Measurements from ENCODE around the gene MUC4. TPM values are rescaled to one million over a fixed set of nuclear protein-coding genes. Genes with fewer than 3 reads are reported as not detected.
A peak's percentile ranks its signal among the peaks of the same experiment; 100 is the strongest.

MUC4 gene
- total and polyA plus RNA-seq, 10 of the 15 experiments (the other 5 are each of a cell fraction or from before 2014, with no cell fraction given) = 0.02 to 0.46 (median 0.27) TPM; not detected in 4

DNA sequence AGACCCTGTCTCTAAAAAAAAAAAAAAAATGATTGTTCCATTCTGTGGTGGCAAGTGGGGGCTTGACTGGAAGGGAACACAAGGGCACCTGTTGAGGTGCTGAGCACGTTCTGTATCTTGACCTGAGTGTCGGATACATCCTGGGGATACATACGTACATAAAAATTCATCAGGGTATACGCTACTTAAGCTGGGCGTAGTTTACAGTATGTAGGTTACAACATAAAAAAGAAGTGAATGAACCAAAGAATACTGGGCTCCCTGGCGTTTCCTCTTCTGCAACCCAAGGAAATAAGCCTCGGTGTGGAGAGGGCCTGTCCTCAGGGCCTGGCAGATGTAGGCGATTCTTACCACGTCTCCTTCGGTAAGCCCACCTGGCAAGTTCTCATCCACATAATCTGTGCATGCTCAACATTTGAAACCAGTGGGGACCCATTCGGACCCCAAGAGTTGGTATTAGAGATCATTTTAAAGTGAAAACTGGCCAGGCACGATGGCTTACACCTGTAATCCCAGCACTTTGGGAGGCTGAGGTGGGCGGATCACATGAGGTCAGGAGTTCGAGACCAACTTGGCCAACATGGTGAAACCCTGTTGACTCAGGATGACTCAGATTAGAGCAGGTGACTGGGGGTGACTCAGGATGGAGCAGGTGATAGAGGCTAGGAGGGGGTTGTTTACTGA, 96.0 kb downstream of the MUC4 start:
- WGBS (ENCODE audit: insufficient coverage, insufficient replicate concordance, low lambda C conversion rate, missing lambda C conversion rate) = 67% methylated on average over 14 of the region's 14 CpGs
- no peaks in the 10 kb centered on the region for H3K9me3 ChIP-seq (replicated peaks; ENCODE audit: control insufficient read depth, insufficient read depth, low read length)
- H3K36me3 ChIP-seq (ENCODE audit: control insufficient read depth in 2 of 2, insufficient read depth in 2 of 2, low read length in 1 of 2) = no peaks in the 10 kb centered on the region
- FAIRE-seq (no peak), DNase-seq (ENCODE audit: low read depth, low spot score) (no peak), ATAC-seq (peak; percentile 32)
- ChIA-PET RAD21 (ENCODE audit: unreplicated experiment) (no interaction called here), CTCF (no interaction called here), SMC1A (ENCODE audit: uncharacterized antibody, unreplicated experiment) (interaction anchor here (1.5 kb wide), 1 partner anchor 135 kb away, joined by 4 read pairs; no protein-coding TSS in a partner anchor), POLR2A (no interaction called here)
- BruUV-seq (replicated peaks) = no TSS peak
- no peak overlapping the region for H3K4me2 ChIP-seq (ENCODE audit: control insufficient read depth, insufficient read depth)
- H3K4me1 ChIP-seq (ENCODE audit: control insufficient read depth, insufficient read depth, low read length) = no peaks in the 10 kb centered on the region
- intact Hi-C loops (cut with micrococcal nuclease; ENCODE audit: unreplicated experiment) (loop anchor here (5.0 kb wide), 1 partner anchor 98 kb away; no protein-coding TSS in a partner anchor), in situ Hi-C loops (cut with MboI) (no loop called here)
- no peaks in the 10 kb centered on the region for H3K79me2 ChIP-seq (ENCODE audit: control insufficient read depth, insufficient read depth, low read length)
- no peak overlapping the region for H3K4me3 ChIP-seq
- H3K9ac ChIP-seq (ENCODE audit: control insufficient read depth, insufficient read depth, low read length) = no peak overlapping the region
- TF ChIP-seq RCOR1 (conservative IDR thresholded peaks at IDR 0.05; ENCODE audit: low read depth, low read length) = no peak
- peak; percentile 34; the same call in 1 of the 2 replicates for TF ChIP-seq NR2F1 (conservative IDR thresholded peaks at IDR 0.05)
- TF ChIP-seq, protein P1, sequence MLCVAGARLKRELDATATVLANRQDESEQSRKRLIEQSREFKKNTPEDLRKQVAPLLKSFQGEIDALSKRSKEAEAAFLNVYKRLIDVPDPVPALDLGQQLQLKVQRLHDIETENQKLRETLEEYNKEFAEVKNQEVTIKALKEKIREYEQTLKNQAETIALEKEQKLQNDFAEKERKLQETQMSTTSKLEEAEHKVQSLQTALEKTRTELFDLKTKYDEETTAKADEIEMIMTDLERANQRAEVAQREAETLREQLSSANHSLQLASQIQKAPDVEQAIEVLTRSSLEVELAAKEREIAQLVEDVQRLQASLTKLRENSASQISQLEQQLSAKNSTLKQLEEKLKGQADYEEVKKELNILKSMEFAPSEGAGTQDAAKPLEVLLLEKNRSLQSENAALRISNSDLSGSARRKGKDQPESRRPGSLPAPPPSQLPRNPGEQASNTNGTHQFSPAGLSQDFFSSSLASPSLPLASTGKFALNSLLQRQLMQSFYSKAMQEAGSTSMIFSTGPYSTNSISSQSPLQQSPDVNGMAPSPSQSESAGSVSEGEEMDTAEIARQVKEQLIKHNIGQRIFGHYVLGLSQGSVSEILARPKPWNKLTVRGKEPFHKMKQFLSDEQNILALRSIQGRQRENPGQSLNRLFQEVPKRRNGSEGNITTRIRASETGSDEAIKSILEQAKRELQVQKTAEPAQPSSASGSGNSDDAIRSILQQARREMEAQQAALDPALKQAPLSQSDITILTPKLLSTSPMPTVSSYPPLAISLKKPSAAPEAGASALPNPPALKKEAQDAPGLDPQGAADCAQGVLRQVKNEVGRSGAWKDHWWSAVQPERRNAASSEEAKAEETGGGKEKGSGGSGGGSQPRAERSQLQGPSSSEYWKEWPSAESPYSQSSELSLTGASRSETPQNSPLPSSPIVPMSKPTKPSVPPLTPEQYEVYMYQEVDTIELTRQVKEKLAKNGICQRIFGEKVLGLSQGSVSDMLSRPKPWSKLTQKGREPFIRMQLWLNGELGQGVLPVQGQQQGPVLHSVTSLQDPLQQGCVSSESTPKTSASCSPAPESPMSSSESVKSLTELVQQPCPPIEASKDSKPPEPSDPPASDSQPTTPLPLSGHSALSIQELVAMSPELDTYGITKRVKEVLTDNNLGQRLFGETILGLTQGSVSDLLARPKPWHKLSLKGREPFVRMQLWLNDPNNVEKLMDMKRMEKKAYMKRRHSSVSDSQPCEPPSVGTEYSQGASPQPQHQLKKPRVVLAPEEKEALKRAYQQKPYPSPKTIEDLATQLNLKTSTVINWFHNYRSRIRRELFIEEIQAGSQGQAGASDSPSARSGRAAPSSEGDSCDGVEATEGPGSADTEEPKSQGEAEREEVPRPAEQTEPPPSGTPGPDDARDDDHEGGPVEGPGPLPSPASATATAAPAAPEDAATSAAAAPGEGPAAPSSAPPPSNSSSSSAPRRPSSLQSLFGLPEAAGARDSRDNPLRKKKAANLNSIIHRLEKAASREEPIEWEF (IDR thresholded peaks at IDR 0.05; ENCODE audit: insufficient replicate concordance, low read depth, low read length) = no peak
- TF ChIP-seq SIX5 (IDR thresholded peaks at IDR 0.05; ENCODE audit: low read depth, low read length, severe bottlenecking) = no peak
- TF ChIP-seq IKZF1 (conservative IDR thresholded peaks at IDR 0.05) = peak; percentile 36; the same call in 1 of the 2 replicates
- TF ChIP-seq IKZF2 (IDR thresholded peaks at IDR 0.05) = peak in 1 of 2 experiments; percentile 45; a peak in 3 of 4 replicates
- TF ChIP-seq BHLHE40 (IDR thresholded peaks at IDR 0.05; ENCODE audit: borderline replicate concordance in 1 of 2, low read depth in 2 of 2, low read length in 1 of 2) = peak in 1 of 2 experiments; percentile 64; a peak in 1 of 4 replicates
- TF ChIP-seq SMARCA5 (IDR thresholded peaks at IDR 0.05) = no peak
- H4K20me1 ChIP-seq (ENCODE audit: control insufficient read depth, insufficient read depth) = no peaks in the 10 kb centered on the region
- no peak overlapping the region for H2AFZ ChIP-seq (ENCODE audit: control insufficient read depth, low read depth, low read length)
- no peaks in the 10 kb centered on the region for H3K27me3 ChIP-seq (replicated peaks in 1 of 2; ENCODE audit: control insufficient read depth in 2 of 2, insufficient read depth in 2 of 2, low read length in 1 of 2)
- H3K27ac ChIP-seq (ENCODE audit: control insufficient read depth, insufficient read depth) = no peak overlapping the region

All from GM12878 (cell line).